HepG2 (cell line): ENCODE data around the gene PDXDC1. TPM values are rescaled to one million over a fixed set of nuclear protein-coding genes. Genes with fewer than 3 reads are reported as not detected.
"Not testable (repeated sequence)": the region's sequence is repeated elsewhere in the genome, so short reads cannot be mapped to it uniquely, and the experiment has no call there.

Experiments
- AHR ChIP-seq: IDR thresholded peaks from 2 replicates; pipeline ENCODE4 v1.6.1; 2018; ENCODE audit warnings: missing genetic modification reagents, missing compliant biosample characterization
- BHLHE40 ChIP-seq: IDR thresholded peaks from 2 replicates; pipeline ENCODE4 v1.6.1; 2011; ENCODE audit warnings: low read length, improper control_type of control experiment
- ETV6 ChIP-seq: sonication (generic); formaldehyde crosslinking; conservative IDR thresholded peaks from 2 replicates; pipeline ENCODE4 v1.4.0; 2020; ENCODE audit warnings: missing genetic modification reagents
- HMG20B ChIP-seq: conservative IDR thresholded peaks from 2 replicates; pipeline ENCODE4 v1.6.1; 2016; ENCODE audit warnings: missing genetic modification reagents, missing compliant biosample characterization
- KAT7 ChIP-seq: IDR thresholded peaks from 2 replicates; pipeline ENCODE4 v1.6.1; 2018; ENCODE audit warnings: borderline replicate concordance, missing compliant biosample characterization
- LCORL ChIP-seq, 2 experiments: fragments of 450-650 bp in 1 of 2; sonication (generic) in 1 of 2; formaldehyde crosslinking in 1 of 2; IDR thresholded peaks; 2 replicates each; pipeline versions ENCODE4 v1.5.0 to v1.6.1; 2017 to 2020; ENCODE audit warnings: antibody characterized with exemption in 1 of 2, missing genetic modification reagents in 1 of 2
- MAF1 ChIP-seq: sonication (generic); formaldehyde crosslinking; IDR thresholded peaks from 2 replicates; pipeline ENCODE4 v1.5.0; 2020; ENCODE audit warnings: missing genetic modification reagents, borderline replicate concordance
- MEIS1 ChIP-seq: sonication (generic); formaldehyde crosslinking; IDR thresholded peaks from 2 replicates; pipeline ENCODE4 v1.9.0; 2021; ENCODE audit warnings: mild to moderate bottlenecking, missing genetic modification reagents, moderate library complexity, borderline replicate concordance
- NR1H2 ChIP-seq: sonication (generic); formaldehyde crosslinking; IDR thresholded peaks from 2 replicates; pipeline ENCODE4 v1.8.1; 2022; ENCODE audit warnings: low read depth, missing genetic modification reagents, borderline replicate concordance
- RFXAP ChIP-seq: sonication (generic); formaldehyde crosslinking; IDR thresholded peaks from 2 replicates; pipeline ENCODE4 v1.4.0; 2020; ENCODE audit warnings: missing genetic modification reagents, borderline replicate concordance
- ZMYM3 ChIP-seq: sonication (generic); formaldehyde crosslinking; IDR thresholded peaks from 2 replicates; pipeline ENCODE4 v1.5.1; 2020; ENCODE audit warnings: mild to moderate bottlenecking, missing genetic modification reagents
- ZNF121 ChIP-seq: sonication (generic); formaldehyde crosslinking; IDR thresholded peaks from 2 replicates; pipeline ENCODE4 v1.5.0; 2020; ENCODE audit warnings: mild to moderate bottlenecking, missing genetic modification reagents
- ZNF230 ChIP-seq: sonication (generic); formaldehyde crosslinking; IDR thresholded peaks from 2 replicates; pipeline ENCODE4 v1.4.0; 2020; ENCODE audit warnings: mild to moderate bottlenecking, missing genetic modification reagents
- ZNF547 ChIP-seq: sonication (generic); formaldehyde crosslinking; IDR thresholded peaks from 2 replicates; pipeline ENCODE4 v1.5.1; 2020; ENCODE audit warnings: mild to moderate bottlenecking, missing genetic modification reagents
- ZNF780A ChIP-seq: sonication (generic); formaldehyde crosslinking; IDR thresholded peaks from 2 replicates; pipeline ENCODE4 v1.8.0; 2022; ENCODE audit warnings: mild to moderate bottlenecking, missing genetic modification reagents, moderate library complexity
- ZSCAN20 ChIP-seq: sonication (generic); formaldehyde crosslinking; IDR thresholded peaks from 2 replicates; pipeline ENCODE4 v1.4.0; 2020; ENCODE audit warnings: missing genetic modification reagents, mild to moderate bottlenecking, borderline replicate concordance
- polyA plus RNA-seq, 8 experiments: library from polyadenylated mRNA; depleted of rRNA in 3 of 8; stranded (reverse) in 7 of 8; unstranded in 1 of 8; fragments of >200 nt; fragmentation: Illumina TruSeq in 4 of 8; extraction: Trizol in 4 of 8; gene quantifications; 2 replicates each; pipeline versions ENCODE4 v1.2.1 to v1.2.3, GENCODE V29; 2011 to 2016; ENCODE audit warnings: low read depth in 4 of 8, missing spikeins in 1 of 8, mixed read lengths in 1 of 8; ENCODE audit not compliant: insufficient read depth in 1 of 8
- total RNA-seq, 5 experiments: library from RNA; depleted of rRNA; stranded (reverse); fragments of >200 nt; fragmentation: Illumina TruSeq; extraction: Trizol; gene quantifications; 2 replicates each; pipeline ENCODE4 v1.2.3, GENCODE V29; 2016; ENCODE audit warnings: low read depth in 1 of 5
- TF ChIP-seq, protein P1 (sequence below): sonication (generic); formaldehyde crosslinking; IDR thresholded peaks from 2 replicates; pipeline ENCODE4 v1.5.0; 2020; ENCODE audit warnings: mild to moderate bottlenecking, missing genetic modification reagents, moderate library complexity
- TF ChIP-seq, protein P2 (sequence below): sonication (generic); formaldehyde crosslinking; IDR thresholded peaks from 2 replicates; pipeline ENCODE4 v1.4.0; 2020; ENCODE audit warnings: mild to moderate bottlenecking, missing genetic modification reagents
- TF ChIP-seq, protein P3 (sequence below): IDR thresholded peaks from 2 replicates; pipeline ENCODE4 v1.6.1; 2016
- TF ChIP-seq, protein P4 (sequence below): sonication (generic); formaldehyde crosslinking; IDR thresholded peaks from 2 replicates; pipeline ENCODE4 v1.4.0; 2020; ENCODE audit warnings: missing genetic modification reagents, mild to moderate bottlenecking, borderline replicate concordance
- TF ChIP-seq, protein P5 (sequence below): sonication (generic); formaldehyde crosslinking; IDR thresholded peaks from 2 replicates; pipeline ENCODE4 v1.5.1; 2020; ENCODE audit warnings: missing genetic modification reagents, mild to moderate bottlenecking, borderline replicate concordance

Gene PDXDC1
- total and polyA plus RNA-seq, 2 of the 13 experiments (the other 11 are each of a cell fraction or from before 2014, with no cell fraction given): 133 to 169 TPM

DNA sequence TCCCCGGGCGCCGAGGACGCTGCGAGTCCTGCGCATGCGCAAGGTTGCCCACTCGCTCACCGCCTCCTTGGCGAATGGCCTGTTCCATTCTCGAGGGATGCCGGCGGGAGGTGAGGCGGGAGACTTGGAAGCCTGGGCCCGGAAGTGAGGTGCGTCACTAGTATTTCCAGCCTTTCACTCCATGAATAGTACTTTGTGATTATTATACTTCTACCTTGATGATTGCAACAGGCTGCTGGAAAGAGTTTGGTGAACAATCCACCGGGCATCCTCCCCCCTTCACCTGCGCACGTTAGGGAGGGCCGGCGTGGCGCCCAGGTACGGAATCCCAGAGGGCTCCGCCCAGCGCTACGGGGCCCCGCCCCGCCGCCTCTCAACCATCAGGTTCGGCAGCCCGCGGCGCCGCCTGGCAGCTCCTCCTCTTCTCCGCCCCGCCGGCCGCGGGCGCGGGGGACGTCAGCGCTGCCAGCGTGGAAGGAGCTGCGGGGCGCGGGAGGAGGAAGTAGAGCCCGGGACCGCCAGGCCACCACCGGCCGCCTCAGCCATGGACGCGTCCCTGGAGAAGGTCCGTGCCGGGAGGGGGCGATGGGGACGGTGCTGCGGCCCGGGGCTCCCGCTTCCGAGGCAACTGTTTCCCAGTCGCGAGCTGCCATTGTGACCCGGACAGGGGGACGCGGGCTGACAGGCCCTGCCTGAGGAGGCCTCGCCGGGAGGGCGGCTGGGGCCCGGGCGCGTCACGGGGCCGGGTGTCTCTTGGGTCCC, at the start of gene PDXDC1 (continued):
- TF ChIP-seq KAT7 (peak; percentile 97), ZNF230 (CRISPR knock-in tag) (peak; percentile 87), BHLHE40 (peak; percentile 90), ZNF547 (peak; percentile 98), ZNF121 (CRISPR knock-in tag) (peak; percentile 47; the same call in 1 of the 2 replicates), ZNF780A (peak; percentile 85), RFXAP (CRISPR knock-in tag) (peak; percentile 27; the same call in 1 of the 2 replicates), AHR (CRISPR knock-in tag) (peak; percentile 69), ZSCAN20 (CRISPR knock-in tag) (0 out of 2 replicates have a peak, but pooled peaks have one; percentile 84), LCORL (CRISPR knock-in tag; IDR thresholded peaks at IDR 0.05) (peak; percentile 50; the same call in 1 of the 2 replicates), ZMYM3 (peak; percentile 37; the same call in 1 of the 2 replicates), ETV6 (CRISPR knock-in tag) (peak; percentile 78), HMG20B (CRISPR knock-in tag) (0 out of 2 replicates have a peak, but pooled peaks have one; percentile 8), MEIS1 (CRISPR knock-in tag) (peak; percentile 77; the same call in 1 of the 2 replicates), MAF1 (peak; percentile 89; the same call in 1 of the 2 replicates), NR1H2 (CRISPR knock-in tag) (0 out of 2 replicates have a peak, but pooled peaks have one; percentile 45)
- TF ChIP-seq, protein P1, sequence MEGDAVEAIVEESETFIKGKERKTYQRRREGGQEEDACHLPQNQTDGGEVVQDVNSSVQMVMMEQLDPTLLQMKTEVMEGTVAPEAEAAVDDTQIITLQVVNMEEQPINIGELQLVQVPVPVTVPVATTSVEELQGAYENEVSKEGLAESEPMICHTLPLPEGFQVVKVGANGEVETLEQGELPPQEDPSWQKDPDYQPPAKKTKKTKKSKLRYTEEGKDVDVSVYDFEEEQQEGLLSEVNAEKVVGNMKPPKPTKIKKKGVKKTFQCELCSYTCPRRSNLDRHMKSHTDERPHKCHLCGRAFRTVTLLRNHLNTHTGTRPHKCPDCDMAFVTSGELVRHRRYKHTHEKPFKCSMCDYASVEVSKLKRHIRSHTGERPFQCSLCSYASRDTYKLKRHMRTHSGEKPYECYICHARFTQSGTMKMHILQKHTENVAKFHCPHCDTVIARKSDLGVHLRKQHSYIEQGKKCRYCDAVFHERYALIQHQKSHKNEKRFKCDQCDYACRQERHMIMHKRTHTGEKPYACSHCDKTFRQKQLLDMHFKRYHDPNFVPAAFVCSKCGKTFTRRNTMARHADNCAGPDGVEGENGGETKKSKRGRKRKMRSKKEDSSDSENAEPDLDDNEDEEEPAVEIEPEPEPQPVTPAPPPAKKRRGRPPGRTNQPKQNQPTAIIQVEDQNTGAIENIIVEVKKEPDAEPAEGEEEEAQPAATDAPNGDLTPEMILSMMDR: peak; percentile 34; the same call in 1 of the 2 replicates
- TF ChIP-seq, protein P2, sequence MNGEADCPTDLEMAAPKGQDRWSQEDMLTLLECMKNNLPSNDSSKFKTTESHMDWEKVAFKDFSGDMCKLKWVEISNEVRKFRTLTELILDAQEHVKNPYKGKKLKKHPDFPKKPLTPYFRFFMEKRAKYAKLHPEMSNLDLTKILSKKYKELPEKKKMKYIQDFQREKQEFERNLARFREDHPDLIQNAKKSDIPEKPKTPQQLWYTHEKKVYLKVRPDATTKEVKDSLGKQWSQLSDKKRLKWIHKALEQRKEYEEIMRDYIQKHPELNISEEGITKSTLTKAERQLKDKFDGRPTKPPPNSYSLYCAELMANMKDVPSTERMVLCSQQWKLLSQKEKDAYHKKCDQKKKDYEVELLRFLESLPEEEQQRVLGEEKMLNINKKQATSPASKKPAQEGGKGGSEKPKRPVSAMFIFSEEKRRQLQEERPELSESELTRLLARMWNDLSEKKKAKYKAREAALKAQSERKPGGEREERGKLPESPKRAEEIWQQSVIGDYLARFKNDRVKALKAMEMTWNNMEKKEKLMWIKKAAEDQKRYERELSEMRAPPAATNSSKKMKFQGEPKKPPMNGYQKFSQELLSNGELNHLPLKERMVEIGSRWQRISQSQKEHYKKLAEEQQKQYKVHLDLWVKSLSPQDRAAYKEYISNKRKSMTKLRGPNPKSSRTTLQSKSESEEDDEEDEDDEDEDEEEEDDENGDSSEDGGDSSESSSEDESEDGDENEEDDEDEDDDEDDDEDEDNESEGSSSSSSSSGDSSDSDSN (CRISPR knock-in tag): peak; percentile 97
- TF ChIP-seq, protein P3, sequence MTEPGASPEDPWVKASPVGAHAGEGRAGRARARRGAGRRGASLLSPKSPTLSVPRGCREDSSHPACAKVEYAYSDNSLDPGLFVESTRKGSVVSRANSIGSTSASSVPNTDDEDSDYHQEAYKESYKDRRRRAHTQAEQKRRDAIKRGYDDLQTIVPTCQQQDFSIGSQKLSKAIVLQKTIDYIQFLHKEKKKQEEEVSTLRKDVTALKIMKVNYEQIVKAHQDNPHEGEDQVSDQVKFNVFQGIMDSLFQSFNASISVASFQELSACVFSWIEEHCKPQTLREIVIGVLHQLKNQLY: 0 out of 2 replicates have a peak, but pooled peaks have one; percentile 31
- TF ChIP-seq, protein P4, sequence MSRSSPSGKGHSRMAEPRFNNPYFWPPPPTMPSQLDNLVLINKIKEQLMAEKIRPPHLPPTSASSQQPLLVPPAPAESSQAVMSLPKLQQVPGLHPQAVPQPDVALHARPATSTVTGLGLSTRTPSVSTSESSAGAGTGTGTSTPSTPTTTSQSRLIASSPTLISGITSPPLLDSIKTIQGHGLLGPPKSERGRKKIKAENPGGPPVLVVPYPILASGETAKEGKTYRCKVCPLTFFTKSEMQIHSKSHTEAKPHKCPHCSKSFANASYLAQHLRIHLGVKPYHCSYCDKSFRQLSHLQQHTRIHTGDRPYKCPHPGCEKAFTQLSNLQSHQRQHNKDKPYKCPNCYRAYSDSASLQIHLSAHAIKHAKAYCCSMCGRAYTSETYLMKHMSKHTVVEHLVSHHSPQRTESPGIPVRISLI (CRISPR knock-in tag): peak; percentile 40; the same call in 1 of the 2 replicates
- TF ChIP-seq, protein P5, sequence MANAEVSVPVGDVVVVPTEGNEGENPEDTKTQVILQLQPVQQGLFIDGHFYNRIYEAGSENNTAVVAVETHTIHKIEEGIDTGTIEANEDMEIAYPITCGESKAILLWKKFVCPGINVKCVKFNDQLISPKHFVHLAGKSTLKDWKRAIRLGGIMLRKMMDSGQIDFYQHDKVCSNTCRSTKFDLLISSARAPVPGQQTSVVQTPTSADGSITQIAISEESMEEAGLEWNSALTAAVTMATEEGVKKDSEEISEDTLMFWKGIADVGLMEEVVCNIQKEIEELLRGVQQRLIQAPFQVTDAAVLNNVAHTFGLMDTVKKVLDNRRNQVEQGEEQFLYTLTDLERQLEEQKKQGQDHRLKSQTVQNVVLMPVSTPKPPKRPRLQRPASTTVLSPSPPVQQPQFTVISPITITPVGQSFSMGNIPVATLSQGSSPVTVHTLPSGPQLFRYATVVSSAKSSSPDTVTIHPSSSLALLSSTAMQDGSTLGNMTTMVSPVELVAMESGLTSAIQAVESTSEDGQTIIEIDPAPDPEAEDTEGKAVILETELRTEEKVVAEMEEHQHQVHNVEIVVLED (CRISPR knock-in tag): peak; percentile 94
- TF ChIP-seq LCORL (IDR thresholded peaks at IDR 0.05): not testable (repeated sequence)
